K562 (cell line): ENCODE results near the gene ZNHIT1. TPM values are rescaled to one million over a fixed set of nuclear protein-coding genes. Genes with fewer than 3 reads are reported as not detected.

Source experiments
- BHLHE40 ChIP-seq: IDR thresholded peaks from 2 replicates; pipeline ENCODE4 v1.6.1; 2011; ENCODE audit warnings: low read length, improper control_type of control experiment
- BRD4 ChIP-seq: fragments of 200-600 bp; sonication (generic); IDR thresholded peaks from 2 replicates; pipeline ENCODE4 v1.6.1; 2017; ENCODE audit warnings: inconsistent platforms
- CHCHD3 ChIP-seq: fragments of 250-450 bp; sonication (Bioruptor Pico); IDR thresholded peaks from 2 replicates; pipeline ENCODE4 v2.1.2; 2022; ENCODE audit warnings: mild to moderate bottlenecking
- FOS ChIP-seq: IDR thresholded peaks from 3 replicates; pipeline ENCODE4 v1.6.1; 2011; ENCODE audit not compliant: insufficient read length; ENCODE audit errors: extremely low read depth
- HDAC1 ChIP-seq, 2 experiments: fragments of 450-650 bp; IDR thresholded peaks; 2 replicates each; pipeline ENCODE4 v1.6.1; 2016 to 2017; ENCODE audit warnings: inconsistent platforms in 1 of 2, mild to moderate bottlenecking in 1 of 2, moderate library complexity in 1 of 2
- ILF3 ChIP-seq: fragments of 450-650 bp; IDR thresholded peaks from 2 replicates; pipeline ENCODE4 v1.6.1; 2018; ENCODE audit warnings: antibody characterized with exemption, mild to moderate bottlenecking, moderate library complexity, borderline replicate concordance
- KDM2B ChIP-seq: fragments of 250-450 bp; sonication (Bioruptor Pico); IDR thresholded peaks from 2 replicates; pipeline ENCODE4 v1.8.0; 2021; ENCODE audit warnings: mild to moderate bottlenecking, moderate library complexity
- POLR2AphosphoS5 ChIP-seq: IDR thresholded peaks from 2 replicates; pipeline ENCODE4 v1.6.1; 2011; ENCODE audit warnings: mild to moderate bottlenecking, low read depth, low read length, moderate library complexity; ENCODE audit not compliant: control insufficient read depth, insufficient read depth
- RHOXF2B ChIP-seq: fragments of 250-450 bp; sonication (Bioruptor Pico); conservative IDR thresholded peaks from 2 replicates; pipeline ENCODE4 v1.5.1; 2021
- SAFB ChIP-seq: fragments of 200-400 bp; formaldehyde crosslinking; IDR thresholded peaks from 2 replicates; pipeline ENCODE4 v1.6.1; 2017; ENCODE audit warnings: low read depth, low read length, borderline replicate concordance
- SMAD2 ChIP-seq: fragments of 150-350 bp; IDR thresholded peaks from 2 replicates; pipeline ENCODE4 v1.6.1; 2014; ENCODE audit warnings: low read depth, mild to moderate bottlenecking, low read length
- SMAD4 ChIP-seq: fragments of 250-450 bp; sonication (Bioruptor Pico); conservative IDR thresholded peaks from 2 replicates; pipeline ENCODE4 v1.8.0; 2021; ENCODE audit warnings: inconsistent platforms, mild to moderate bottlenecking, moderate library complexity
- polyA plus RNA-seq, 8 experiments: library from polyadenylated mRNA; depleted of rRNA in 4 of 8; stranded (reverse) in 5 of 8; unstranded in 3 of 8; fragments of >200 nt; fragmentation: Nextera tagmentation in 2 of 8; fragmentation: Illumina TruSeq in 1 of 8; extraction: Ambion mirVana in 2 of 8; extraction: Trizol in 1 of 8; gene quantifications; 2 replicates each; pipeline versions ENCODE4 v1.2.1 to v1.2.3, GENCODE V29; 2011 to 2014; ENCODE audit warnings: inconsistent platforms in 1 of 8, missing spikeins in 1 of 8
- total RNA-seq, 7 experiments: library from RNA; depleted of rRNA in 6 of 7; stranded (reverse); fragments of >200 nt in 6 of 7; fragmentation: Illumina TruSeq in 2 of 7; extraction: Trizol in 2 of 7; gene quantifications; 2 replicates each; pipeline versions ENCODE4 v1.2.1 to v1.2.3, GENCODE V29; 2011 to 2021; ENCODE audit warnings: low replicate concordance in 1 of 7
- TF ChIP-seq, protein P1 (sequence below): fragments of 450-650 bp; formaldehyde crosslinking; IDR thresholded peaks from 2 replicates; pipeline ENCODE4 v1.4.0; 2020; ENCODE audit warnings: mild to moderate bottlenecking, mixed read lengths
- TF ChIP-seq, protein P2 (sequence below): fragments of 450-650 bp; IDR thresholded peaks from 2 replicates; pipeline ENCODE4 v1.6.1; 2016; ENCODE audit warnings: antibody characterized with exemption
- TF ChIP-seq, protein P3 (sequence below): IDR thresholded peaks from 2 replicates; pipeline ENCODE4 v1.6.1; 2011; ENCODE audit warnings: borderline replicate concordance, low read depth, mild to moderate bottlenecking, moderate library complexity, low read length; ENCODE audit not compliant: insufficient read depth, poor library complexity, severe bottlenecking
- TF ChIP-seq, protein P4 (sequence below): sonication (generic); formaldehyde crosslinking; IDR thresholded peaks from 2 replicates; pipeline ENCODE4 v1.8.0; 2022; ENCODE audit warnings: missing genetic modification reagents, mild to moderate bottlenecking, borderline replicate concordance
- TF ChIP-seq, protein P5 (sequence below), 3 experiments: IDR thresholded peaks in 2 of 3; conservative IDR thresholded peaks in 1 of 3; 2 replicates each; pipeline ENCODE4 v1.5.1; 2011 to 2012; ENCODE audit warnings: low read length in 3 of 3, mild to moderate bottlenecking in 3 of 3, control low read depth in 2 of 3, improper control_type of control experiment in 1 of 3, inconsistent platforms in 1 of 3, low read depth in 1 of 3, mixed read lengths in 1 of 3, moderate library complexity in 1 of 3; ENCODE audit not compliant: insufficient read depth in 2 of 3

ZNHIT1 gene
- total and polyA plus RNA-seq, 9 of the 15 experiments (the other 6 are each of a cell fraction or from before 2014, with no cell fraction given), result 6.4 to 162 (median 70.1) TPM

DNA sequence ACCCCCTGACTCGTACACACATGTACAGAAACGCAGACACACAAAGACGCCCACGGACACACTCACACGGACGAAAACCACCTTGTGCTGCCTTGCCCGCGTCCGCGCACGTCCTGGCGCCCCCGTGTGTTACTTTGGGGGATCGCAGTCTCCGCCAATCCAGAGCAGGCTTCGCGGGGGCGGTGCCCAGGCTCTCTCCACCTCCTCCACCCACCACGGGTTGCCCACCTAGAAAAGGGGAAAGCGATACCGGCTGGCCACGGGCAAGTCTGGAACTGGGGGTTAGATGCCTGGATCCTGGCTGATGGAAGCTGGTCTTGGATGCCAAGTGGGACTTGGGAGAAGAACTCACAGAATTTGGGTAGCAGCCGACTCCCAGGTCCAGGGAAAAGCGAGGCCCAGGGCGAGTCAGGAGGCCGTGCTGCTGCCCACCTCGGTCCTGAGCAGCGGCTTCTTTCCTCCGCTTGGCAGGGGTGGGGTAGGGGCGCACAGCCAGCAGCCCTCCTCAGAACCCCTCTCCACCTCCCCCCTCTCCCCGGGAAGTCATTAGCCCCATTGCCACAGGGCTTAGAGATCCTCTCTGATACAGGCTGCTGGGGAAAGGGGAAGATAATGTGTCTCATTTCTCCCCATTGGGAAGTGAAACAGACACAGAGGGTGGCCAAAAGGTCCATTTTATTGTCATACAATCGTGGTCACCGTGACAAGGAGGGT, 48.0 kb upstream of the ZNHIT1 start (continued):
- TF ChIP-seq HDAC1 (IDR thresholded peaks at IDR 0.05), result 0 out of 4 replicates have a peak, but pooled peaks of 1 of the 2 experiments have one; percentile 23
- TF ChIP-seq ILF3, result no peak
- no peak for TF ChIP-seq CHCHD3 (CRISPR knock-in tag)
- TF ChIP-seq, protein P1, sequence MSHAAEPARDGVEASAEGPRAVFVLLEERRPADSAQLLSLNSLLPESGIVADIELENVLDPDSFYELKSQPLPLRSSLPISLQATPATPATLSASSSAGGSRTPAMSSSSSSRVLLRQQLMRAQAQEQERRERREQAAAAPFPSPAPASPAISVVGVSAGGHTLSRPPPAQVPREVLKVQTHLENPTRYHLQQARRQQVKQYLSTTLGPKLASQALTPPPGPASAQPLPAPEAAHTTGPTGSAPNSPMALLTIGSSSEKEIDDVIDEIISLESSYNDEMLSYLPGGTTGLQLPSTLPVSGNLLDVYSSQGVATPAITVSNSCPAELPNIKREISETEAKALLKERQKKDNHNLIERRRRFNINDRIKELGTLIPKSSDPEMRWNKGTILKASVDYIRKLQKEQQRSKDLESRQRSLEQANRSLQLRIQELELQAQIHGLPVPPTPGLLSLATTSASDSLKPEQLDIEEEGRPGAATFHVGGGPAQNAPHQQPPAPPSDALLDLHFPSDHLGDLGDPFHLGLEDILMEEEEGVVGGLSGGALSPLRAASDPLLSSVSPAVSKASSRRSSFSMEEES (CRISPR knock-in tag), result no peak
- peak; percentile 58; the same call in 1 of the 2 replicates for TF ChIP-seq SAFB
- TF ChIP-seq RHOXF2B, result no peak
- TF ChIP-seq BRD4, result no peak
- TF ChIP-seq, protein P2, sequence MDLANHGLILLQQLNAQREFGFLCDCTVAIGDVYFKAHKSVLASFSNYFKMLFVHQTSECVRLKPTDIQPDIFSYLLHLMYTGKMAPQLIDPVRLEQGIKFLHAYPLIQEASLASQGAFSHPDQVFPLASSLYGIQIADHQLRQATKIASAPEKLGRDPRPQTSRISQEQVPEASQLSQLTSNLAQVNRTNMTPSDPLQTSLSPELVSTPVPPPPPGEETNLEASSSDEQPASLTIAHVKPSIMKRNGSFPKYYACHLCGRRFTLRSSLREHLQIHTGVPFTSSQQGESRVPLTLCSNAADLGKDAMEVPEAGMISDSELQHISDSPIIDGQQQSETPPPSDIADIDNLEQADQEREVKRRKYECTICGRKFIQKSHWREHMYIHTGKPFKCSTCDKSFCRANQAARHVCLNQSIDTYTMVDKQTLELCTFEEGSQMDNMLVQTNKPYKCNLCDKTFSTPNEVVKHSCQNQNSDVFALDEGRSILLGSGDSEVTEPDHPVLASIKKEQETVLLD, result peak; percentile 57; the same call in 1 of the 2 replicates
- peak; percentile 64; the same call in 1 of the 2 replicates for TF ChIP-seq SMAD4
- TF ChIP-seq SMAD2, result no peak
- TF ChIP-seq FOS, result no peak
- peak; percentile 56 for TF ChIP-seq BHLHE40
- TF ChIP-seq, protein P3, sequence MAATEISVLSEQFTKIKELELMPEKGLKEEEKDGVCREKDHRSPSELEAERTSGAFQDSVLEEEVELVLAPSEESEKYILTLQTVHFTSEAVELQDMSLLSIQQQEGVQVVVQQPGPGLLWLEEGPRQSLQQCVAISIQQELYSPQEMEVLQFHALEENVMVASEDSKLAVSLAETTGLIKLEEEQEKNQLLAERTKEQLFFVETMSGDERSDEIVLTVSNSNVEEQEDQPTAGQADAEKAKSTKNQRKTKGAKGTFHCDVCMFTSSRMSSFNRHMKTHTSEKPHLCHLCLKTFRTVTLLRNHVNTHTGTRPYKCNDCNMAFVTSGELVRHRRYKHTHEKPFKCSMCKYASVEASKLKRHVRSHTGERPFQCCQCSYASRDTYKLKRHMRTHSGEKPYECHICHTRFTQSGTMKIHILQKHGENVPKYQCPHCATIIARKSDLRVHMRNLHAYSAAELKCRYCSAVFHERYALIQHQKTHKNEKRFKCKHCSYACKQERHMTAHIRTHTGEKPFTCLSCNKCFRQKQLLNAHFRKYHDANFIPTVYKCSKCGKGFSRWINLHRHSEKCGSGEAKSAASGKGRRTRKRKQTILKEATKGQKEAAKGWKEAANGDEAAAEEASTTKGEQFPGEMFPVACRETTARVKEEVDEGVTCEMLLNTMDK, result peak; percentile 83
- TF ChIP-seq, protein P4, sequence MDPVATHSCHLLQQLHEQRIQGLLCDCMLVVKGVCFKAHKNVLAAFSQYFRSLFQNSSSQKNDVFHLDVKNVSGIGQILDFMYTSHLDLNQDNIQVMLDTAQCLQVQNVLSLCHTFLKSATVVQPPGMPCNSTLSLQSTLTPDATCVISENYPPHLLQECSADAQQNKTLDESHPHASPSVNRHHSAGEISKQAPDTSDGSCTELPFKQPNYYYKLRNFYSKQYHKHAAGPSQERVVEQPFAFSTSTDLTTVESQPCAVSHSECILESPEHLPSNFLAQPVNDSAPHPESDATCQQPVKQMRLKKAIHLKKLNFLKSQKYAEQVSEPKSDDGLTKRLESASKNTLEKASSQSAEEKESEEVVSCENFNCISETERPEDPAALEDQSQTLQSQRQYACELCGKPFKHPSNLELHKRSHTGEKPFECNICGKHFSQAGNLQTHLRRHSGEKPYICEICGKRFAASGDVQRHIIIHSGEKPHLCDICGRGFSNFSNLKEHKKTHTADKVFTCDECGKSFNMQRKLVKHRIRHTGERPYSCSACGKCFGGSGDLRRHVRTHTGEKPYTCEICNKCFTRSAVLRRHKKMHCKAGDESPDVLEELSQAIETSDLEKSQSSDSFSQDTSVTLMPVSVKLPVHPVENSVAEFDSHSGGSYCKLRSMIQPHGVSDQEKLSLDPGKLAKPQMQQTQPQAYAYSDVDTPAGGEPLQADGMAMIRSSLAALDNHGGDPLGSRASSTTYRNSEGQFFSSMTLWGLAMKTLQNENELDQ (CRISPR knock-in tag), result no peak
- 0 out of 2 replicates have a peak, but pooled peaks have one; percentile 63 for TF ChIP-seq KDM2B (CRISPR knock-in tag)
- TF ChIP-seq POLR2AphosphoS5, result no peak
- TF ChIP-seq, protein P5, sequence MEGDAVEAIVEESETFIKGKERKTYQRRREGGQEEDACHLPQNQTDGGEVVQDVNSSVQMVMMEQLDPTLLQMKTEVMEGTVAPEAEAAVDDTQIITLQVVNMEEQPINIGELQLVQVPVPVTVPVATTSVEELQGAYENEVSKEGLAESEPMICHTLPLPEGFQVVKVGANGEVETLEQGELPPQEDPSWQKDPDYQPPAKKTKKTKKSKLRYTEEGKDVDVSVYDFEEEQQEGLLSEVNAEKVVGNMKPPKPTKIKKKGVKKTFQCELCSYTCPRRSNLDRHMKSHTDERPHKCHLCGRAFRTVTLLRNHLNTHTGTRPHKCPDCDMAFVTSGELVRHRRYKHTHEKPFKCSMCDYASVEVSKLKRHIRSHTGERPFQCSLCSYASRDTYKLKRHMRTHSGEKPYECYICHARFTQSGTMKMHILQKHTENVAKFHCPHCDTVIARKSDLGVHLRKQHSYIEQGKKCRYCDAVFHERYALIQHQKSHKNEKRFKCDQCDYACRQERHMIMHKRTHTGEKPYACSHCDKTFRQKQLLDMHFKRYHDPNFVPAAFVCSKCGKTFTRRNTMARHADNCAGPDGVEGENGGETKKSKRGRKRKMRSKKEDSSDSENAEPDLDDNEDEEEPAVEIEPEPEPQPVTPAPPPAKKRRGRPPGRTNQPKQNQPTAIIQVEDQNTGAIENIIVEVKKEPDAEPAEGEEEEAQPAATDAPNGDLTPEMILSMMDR (IDR thresholded peaks at IDR 0.05 in 2 of 3, conservative IDR thresholded peaks at IDR 0.05 in 1 of 3; ENCODE audit: insufficient read depth in 2 of 3, low read depth in 1 of 3, low read length in 3 of 3), result peak; percentile 89 to 98 (median 94)
